ENCODE measurements around the gene RAD54L.

- peak; percentile 6; the same call in 1 of the 2 replicates for TF ChIP-seq CTCF (IDR thresholded peaks at IDR 0.05; ENCODE audit: low read depth, low read length)
- TF ChIP-seq EZH2phosphoT487 (IDR thresholded peaks at IDR 0.05; ENCODE audit: low read depth) = no peak
These were observed 758 bp downstream of the RAD54L start for GRCh38 chr1:46248122-46248920.

Data from OCI-LY3 (cell line).